ENCODE data around the gene RIN1. TPM values are rescaled to one million over a fixed set of nuclear protein-coding genes. Genes with fewer than 3 reads are reported as not detected.

The RIN1 gene
- total RNA-seq, 4 donors from 2014 or later: 3.8 to 9.3 (median 4.7) TPM

GRCh38 chr11:66284526-66285078, 51.6 kb downstream of the RIN1 start:
- H3K27me3 ChIP-seq: no peaks in the 10 kb centered on the region
- no peak for TF ChIP-seq CTCF (IDR thresholded peaks at IDR 0.05)
- no peak for TF ChIP-seq POLR2A (IDR thresholded peaks at IDR 0.05)
- no peak for TF ChIP-seq EP300 (IDR thresholded peaks at IDR 0.05)
- TF ChIP-seq POLR2AphosphoS5 (IDR thresholded peaks at IDR 0.05): no peak
- no peaks in the 10 kb centered on the region for H3K9me3 ChIP-seq
- 83 to 87% methylated on average over 13 to 14 of the region's 16 CpGs for WGBS, 2 donors (ENCODE audit: low coverage in 1 of 2)
- H3K36me3 ChIP-seq: peaks cover 0 to 32% of the 10 kb centered on the region in 2 donors
- no peak overlapping the region for H3K4me3 ChIP-seq
- peaks cover 0 to 58% (median 6%) of the 10 kb centered on the region in 3 donors for H3K4me1 ChIP-seq
- ATAC-seq: no peak
- no peak overlapping the region for H3K27ac ChIP-seq

GRCh38 chr11:66283461-66284105, 52.7 kb downstream of the RIN1 start:
- H3K36me3 ChIP-seq: peaks cover 0 to 32% of the 10 kb centered on the region in 2 donors
- H3K27me3 ChIP-seq: peaks cover 3% of the 10 kb centered on the region
- H3K4me1 ChIP-seq: peaks cover 0 to 63% (median 6%) of the 10 kb centered on the region in 3 donors
- no peak overlapping the region for H3K27ac ChIP-seq
- no peak for ATAC-seq
- H3K4me3 ChIP-seq: no peak overlapping the region
- TF ChIP-seq EP300 (IDR thresholded peaks at IDR 0.05): no peak
- TF ChIP-seq POLR2AphosphoS5 (IDR thresholded peaks at IDR 0.05): no peak
- TF ChIP-seq POLR2A (IDR thresholded peaks at IDR 0.05): no peak
- no peak for TF ChIP-seq CTCF (IDR thresholded peaks at IDR 0.05)
- WGBS, 2 donors (ENCODE audit: low coverage in 1 of 2): 27% methylated on average over 2 of the region's 14 CpGs; no CpG with 5 or more reads in 1 of the 2 donors
- H3K9me3 ChIP-seq: no peaks in the 10 kb centered on the region

GRCh38 chr11:66282468-66283455, 53.5 kb downstream of the RIN1 start:
- ATAC-seq: peak; percentile 86
- peaks cover 2 to 60% (median 9%) of the 10 kb centered on the region in 3 donors for H3K4me1 ChIP-seq
- H3K4me3 ChIP-seq: no peak overlapping the region
- no peak overlapping the region for H3K27ac ChIP-seq
- TF ChIP-seq CTCF (IDR thresholded peaks at IDR 0.05) (peak in 3 of 4 experiments; percentile 97 to 99 (median 99)), POLR2A (IDR thresholded peaks at IDR 0.05) (no peak), POLR2AphosphoS5 (IDR thresholded peaks at IDR 0.05) (peak; percentile 12)
- no peaks in the 10 kb centered on the region for H3K9me3 ChIP-seq
- H3K27me3 ChIP-seq: peaks cover 3% of the 10 kb centered on the region
- peaks cover 0 to 32% of the 10 kb centered on the region in 2 donors for H3K36me3 ChIP-seq
- WGBS, 2 donors (ENCODE audit: low coverage in 1 of 2): 3 to 74% methylated on average over 5 to 6 of the region's 35 CpGs

Small RNA genes lying within 50 kb of the gene (small RNA-seq; reads per million reads assigned to genes)
- 0 reads per million in 4 donors for gene RF00017

Other genes starting within 250 kb of the RIN1 start
- gene KLC2, start 78.7 kb downstream of the RIN1 start, total RNA-seq: 10 to 100 TPM; 24.6 to 49.6 (median 34.2) TPM
- gene RAB1B, start 67.8 kb downstream of the RIN1 start, total RNA-seq: 100 to 1,000 TPM in 3 of 4 donors, 10 to 100 TPM in 1; 99.3 to 162 (median 115) TPM
- 1 to 10 TPM in 1 of 4 donors, not detected in 3; 1.1 TPM for gene CNIH2, start 58.3 kb downstream of the RIN1 start, total RNA-seq
- 10 to 100 TPM; 39.4 to 79.3 (median 64.5) TPM for gene YIF1A, start 47.3 kb downstream of the RIN1 start, total RNA-seq
- gene TMEM151A, start 44.5 kb downstream of the RIN1 start, total RNA-seq: under 1 TPM in 1 of 4 donors, not detected in 3; 0.66 TPM
- gene CD248, start 19.4 kb downstream of the RIN1 start, total RNA-seq: 10 to 100 TPM; 23.1 to 68.2 (median 27.0) TPM
- 10 to 100 TPM; 26.6 to 44.2 (median 35.5) TPM for gene BRMS1, start 8.7 kb upstream of the RIN1 start, total RNA-seq
- 10 to 100 TPM; 39.7 to 62.0 (median 47.6) TPM for gene B4GAT1, start 11.2 kb upstream of the RIN1 start, total RNA-seq
- gene SLC29A2, start 35.3 kb upstream of the RIN1 start, total RNA-seq: 1 to 10 TPM in 2 of 4 donors, under 1 TPM in 2; 0.27 to 3.2 (median 1.2) TPM
- 1 to 10 TPM in 1 of 4 donors, under 1 TPM in 2, not detected in 1; 0.27 to 2.6 (median 0.93) TPM for gene NPAS4, start 84.6 kb upstream of the RIN1 start, total RNA-seq
- 10 to 100 TPM; 36.3 to 48.1 (median 45.6) TPM for gene MRPL11, start 102.4 kb upstream of the RIN1 start, total RNA-seq
- gene PELI3, start 130.5 kb upstream of the RIN1 start, total RNA-seq: 10 to 100 TPM; 20.5 to 43.9 (median 29.9) TPM
- gene DPP3, start 144.0 kb upstream of the RIN1 start, total RNA-seq: 10 to 100 TPM; 11.5 to 35.3 (median 22.4) TPM
- 10 to 100 TPM; 49.2 to 95.1 (median 82.9) TPM for gene BBS1, start 174.2 kb upstream of the RIN1 start, total RNA-seq
- gene ZDHHC24, start 209.6 kb upstream of the RIN1 start, total RNA-seq: 10 to 100 TPM in 2 of 4 donors, 1 to 10 TPM in 2; 5.9 to 12.1 (median 10.4) TPM
- not detected for gene ACTN3, start 210.5 kb upstream of the RIN1 start, total RNA-seq
- 100 to 1,000 TPM in 1 of 4 donors, 10 to 100 TPM in 3; 65.1 to 114 (median 88.4) TPM for gene CTSF, start 232.2 kb upstream of the RIN1 start, total RNA-seq